HG03064 (cell line): ENCODE measurements around the gene PLCB2.
A peak's percentile ranks its signal among the peaks of the same experiment; 100 is the strongest.

ENCODE experiments used
- ATAC-seq: cut with Tn5 transposase; IDR thresholded peaks from one replicate; pipeline ENCODE4 v1.9.1; 2021; ENCODE audit warnings: low read depth; ENCODE audit not compliant: unreplicated experiment

PLCB2 gene

DNA sequence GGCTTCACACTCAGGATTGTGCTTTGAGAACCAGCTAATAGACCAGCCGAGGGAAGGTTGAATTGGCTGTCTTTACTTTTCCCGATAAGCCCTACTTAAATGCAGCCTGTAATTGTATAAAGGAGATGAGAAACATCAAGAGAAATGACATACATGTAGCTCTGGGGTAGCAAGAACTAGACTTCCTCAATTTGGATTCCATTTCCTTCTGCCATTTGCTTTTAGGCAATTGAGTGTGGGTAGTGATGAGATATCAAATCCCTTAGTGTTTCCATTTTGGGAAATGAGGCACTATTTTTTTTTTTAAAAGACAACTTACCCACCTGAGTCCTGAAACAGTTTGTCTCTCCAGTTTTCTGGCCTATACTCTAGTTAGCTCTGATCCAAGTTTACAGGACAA is 18.0 kb upstream of the PLCB2 start:
- ATAC-seq, result no peak

DNA sequence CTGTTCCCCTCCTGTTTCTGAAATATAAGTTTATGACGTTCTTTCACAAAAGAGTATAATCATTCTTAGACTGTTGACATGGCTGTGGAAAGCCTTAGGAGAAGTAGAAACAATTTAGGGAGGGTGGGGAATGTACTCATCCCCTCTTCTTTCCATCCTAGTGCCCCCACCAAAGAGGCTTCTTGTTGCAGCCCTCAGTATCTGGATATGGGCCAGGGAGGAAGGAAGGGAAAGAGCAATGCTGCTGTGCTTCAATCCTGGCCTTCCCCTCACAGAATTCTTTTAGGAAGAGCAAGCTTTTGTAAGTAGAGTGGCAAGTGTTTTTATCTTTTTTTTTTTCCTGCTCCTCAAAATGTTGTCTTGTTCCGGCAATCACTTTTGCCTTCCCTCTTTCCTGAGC is 17.5 kb upstream of the PLCB2 start:
- no peak for ATAC-seq

DNA sequence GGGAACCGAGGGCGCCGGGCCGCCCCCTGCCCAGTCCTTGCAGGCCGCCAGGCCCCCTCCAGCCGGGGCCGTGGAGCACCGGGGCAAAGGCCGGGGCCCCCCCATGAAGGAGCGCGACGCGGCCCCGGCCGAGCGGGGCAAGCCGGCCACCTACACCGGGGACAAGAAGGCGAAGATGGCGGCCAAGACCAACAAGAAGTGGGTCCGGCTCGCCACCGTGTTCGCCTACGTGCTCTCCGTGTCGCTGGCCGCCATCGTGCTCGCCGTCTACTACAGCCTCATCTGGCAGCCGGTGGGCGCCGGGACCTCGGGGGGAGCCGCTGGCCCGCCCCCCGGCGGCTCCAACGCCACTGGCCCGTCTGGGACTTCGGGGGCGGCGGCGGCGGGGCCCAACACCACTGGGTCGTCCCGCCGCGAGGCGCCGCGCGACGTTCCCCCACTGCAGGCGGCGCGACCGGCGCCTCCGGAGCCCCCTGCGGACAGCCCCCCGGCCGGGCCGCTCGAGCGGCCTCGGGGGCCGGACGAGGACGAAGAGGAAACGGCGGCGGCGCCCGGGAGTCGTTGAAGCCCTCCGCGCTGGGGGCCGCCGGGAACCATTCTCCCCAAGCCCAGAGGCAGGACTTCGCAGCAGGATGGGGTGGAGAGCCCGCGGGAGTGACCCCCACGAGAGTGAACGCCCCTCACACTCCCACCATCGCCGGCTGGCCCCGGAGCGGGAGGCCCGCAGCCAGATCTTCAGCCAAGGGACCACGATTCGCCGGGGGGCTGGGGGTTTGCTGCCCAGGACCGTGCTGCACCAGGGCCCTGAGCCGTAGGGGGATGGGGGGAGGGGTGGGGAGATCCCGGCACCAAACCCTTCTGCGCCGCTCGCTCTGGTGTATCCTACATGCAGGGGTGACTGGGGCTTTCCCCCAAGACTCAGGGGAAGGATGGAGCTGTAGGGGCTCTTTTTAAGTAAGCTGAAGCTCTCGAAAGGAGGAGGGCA is 16.5 kb upstream of the PLCB2 start:
- ATAC-seq, result peak; percentile 8

DNA sequence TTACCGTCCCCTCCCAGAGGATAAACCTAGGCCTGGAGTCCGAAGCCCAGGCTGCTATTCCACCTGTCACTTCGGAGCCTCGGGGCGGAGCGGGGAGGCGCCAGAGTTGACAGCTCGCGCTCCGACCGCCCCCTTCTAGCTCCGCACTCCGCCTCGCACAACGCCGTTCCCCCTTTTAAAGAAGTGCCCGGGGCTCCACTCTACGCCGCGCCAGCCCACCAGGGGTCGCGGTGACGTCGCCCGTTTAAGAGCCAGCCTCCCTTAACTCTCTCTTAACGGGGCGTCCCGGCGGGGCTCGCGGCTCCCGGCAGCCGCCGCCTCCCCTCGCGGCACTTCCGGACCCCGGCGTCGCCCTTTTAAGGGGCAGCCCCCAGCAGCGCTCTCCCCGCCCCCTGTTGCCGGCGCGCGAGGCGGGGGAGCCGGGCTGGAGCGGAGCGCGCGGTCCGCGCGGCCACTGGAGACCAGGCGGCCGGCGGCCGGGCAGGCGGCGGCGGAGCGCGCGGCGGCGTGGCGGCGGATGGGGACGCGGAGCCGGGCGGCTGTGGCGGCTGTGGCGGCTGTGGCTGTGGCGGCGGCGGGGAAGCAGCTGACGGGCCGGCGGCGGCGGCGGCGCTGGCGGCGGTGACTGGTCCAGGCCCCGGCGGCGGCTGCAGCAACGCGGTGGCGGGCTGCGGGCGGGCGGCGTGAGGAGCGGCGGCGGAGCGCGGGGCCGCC is 15.7 kb upstream of the PLCB2 start, which contains the start of gene INAFM2:
Gene INAFM2 (plus strand): TSS at position 454 of the 714 bp plus-strand sequence. CDS start 364 bp downstream, outside the sequence.
- peak; percentile 84 for ATAC-seq

DNA sequence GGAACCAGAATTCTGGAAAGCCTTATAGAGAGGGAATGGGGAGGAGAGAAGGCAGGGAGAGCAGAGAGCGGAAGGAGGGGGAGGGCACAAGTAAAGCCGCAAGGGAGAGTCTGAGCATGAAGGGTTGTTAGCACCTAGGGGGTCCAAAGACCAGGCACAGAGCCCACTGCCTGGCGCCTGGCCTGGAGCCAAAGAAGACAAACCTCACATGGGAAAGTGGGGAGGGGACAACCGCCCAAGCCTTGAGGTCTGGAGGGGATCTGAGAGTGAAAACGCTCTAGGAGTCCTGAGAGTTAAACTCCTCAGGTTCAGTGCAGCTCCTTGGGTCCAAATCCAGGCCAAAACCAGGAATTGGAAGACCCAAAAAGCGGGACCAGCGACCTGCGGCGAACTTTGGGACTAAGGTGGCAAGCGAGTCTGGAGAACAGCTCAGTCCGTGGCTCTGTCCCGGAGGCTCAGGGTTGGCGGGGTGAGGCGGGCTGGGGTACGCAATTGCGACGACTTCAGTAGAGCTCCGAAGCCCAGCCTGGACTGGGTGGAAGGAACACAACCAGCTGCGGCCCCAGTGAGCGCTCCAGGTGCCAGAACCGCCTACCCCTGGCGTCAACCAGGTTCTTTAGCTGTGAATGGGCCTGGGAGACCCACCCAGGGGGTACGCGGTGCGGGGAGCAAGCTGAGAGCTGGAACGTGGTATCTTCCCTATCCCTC is 14.9 kb upstream of the PLCB2 start:
- no peak for ATAC-seq

DNA sequence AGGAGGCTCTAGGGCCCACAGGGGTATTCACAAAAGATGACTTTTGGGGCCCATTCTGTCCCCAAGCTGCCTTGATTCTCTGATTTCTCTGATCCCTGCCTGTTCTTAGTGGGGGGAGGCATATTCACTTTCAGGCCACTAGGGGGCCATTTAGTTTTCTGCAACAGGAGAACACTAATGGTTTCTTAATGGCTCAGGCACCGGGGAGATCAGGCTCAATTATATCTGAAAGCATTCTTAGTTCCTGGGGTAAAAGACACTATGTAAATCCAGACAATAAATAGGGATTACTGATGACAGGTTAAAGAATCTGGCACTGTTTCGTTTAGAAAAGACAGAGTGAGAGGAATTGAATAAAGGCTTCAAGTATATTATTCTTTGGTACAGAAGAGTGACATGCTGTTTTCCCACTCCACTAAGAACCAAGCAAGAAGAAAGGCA is 13.2 kb upstream of the PLCB2 start:
- no peak for ATAC-seq

DNA sequence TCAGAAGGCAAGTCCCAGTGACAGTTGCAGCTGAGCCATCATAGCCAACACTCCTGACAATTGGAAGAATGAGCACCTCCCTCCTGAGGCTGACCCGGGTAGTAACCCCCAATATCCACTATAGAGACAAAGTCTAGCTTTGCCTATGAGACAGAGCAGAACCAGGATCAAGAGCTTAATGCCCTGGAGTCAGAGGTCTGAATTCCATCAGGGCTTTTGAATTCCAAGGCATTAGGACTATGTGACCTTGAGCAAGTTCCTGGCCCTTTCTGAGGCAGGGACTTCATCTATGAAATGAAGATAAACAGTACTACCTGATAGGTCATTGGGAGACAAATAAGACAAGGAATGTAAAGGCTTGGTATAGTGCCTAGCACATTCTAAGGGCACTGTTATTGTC is 12.7 kb upstream of the PLCB2 start:
- ATAC-seq, result no peak

DNA sequence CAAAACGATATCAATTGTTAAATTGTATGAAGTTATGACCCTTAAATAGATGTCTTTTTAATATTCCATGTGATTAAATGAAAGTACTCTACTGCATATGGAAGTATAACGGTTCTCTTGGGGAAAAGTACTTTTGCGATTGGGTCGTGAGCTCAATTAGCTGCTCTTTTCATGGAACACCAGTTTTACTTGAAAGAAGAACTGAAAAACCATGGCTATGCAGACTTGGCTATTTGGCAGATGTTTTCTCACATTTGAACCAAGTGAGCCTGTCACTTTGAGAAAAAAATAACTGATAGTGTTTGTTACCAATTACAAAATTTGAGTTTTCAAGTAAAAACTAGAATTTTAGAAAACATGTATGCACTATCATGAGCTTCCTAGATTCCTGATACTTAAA is 9.8 kb upstream of the PLCB2 start:
- no peak for ATAC-seq

DNA sequence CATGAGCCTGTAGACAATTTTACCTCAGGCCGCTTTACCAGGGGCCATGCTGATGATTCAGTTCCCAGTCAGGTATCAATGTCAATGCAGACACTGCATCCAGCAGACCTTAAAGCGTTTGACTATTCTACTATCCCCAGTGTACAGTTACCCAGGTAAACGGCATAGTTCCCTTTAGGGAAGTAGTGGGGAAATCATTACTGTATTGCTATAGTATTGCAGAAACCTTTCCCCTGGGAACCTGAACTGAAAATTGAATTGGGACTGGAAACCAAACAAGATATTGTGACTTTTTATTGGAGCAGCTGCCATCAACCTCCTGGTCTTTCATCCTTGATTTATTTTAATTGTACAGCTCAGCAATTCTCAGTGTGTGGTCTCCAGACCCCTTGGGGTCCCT is 9.2 kb upstream of the PLCB2 start:
- ATAC-seq, result no peak

DNA sequence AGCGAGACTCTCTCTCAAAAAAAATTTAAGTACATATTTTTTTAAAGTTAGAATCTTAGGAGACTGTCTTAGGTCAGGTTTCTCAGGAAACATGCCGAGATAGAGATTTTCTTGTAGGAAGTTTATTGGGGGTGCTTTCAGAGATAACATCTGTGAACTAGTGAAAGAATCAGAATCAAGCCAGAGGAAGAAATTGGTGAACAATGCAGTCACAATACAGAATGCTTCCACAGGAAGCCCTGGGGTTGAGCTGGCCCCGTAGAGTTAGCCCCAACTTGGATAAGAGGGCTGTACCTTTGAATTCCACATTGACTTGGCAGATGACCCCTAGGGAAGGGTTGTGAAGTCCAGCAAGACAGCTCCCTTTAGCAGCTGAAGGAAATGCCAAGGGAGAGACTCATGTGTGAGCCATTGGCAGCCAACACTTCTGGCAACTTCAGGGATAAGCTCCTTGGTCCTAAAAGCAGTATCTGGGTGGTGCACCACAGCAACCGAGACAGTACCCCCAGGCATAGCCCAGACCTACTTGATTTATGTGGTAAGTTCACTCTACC is 7.1 kb upstream of the PLCB2 start:
- ATAC-seq, result no peak

DNA sequence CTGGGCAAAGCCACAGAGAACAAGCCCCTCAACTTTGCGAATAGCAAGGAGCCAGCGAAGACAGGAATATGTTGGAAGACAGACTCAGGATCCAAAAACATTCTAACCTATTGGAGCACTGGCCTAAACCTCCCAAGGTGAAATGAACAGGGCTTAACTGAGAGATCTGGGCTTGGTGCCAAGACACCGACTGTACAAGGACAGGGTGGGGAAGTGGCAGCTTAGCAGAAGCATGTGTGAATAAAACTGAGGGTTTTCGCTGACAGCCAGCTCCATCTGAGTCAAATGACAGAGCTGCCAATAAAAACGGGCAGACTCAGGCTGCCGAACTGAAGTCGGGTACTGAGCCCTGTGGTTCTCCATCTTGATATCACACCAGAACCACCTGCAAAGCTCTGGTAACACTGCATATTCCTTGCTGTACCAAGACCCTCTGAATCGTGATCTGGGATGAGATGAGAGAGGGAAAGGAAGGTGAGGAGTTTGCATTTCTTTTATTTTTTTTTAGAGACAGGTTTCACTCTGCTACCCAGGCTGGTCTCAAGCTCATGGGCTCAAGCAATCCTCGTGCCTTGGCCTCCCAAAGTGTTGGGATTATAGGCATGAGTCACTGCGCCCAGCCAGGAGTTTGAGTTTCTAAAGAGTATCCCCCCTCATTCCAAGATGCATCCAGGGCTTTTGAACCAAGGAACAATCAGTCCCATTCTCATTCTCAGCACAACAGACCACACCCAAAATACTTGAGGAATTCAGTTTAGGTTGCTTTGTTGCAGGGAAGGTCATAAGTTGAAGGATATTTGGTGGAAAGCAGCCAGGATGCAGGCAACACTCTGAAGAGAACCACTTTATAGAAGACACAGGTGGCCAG is 6.0 kb upstream of the PLCB2 start:
- no peak for ATAC-seq

DNA sequence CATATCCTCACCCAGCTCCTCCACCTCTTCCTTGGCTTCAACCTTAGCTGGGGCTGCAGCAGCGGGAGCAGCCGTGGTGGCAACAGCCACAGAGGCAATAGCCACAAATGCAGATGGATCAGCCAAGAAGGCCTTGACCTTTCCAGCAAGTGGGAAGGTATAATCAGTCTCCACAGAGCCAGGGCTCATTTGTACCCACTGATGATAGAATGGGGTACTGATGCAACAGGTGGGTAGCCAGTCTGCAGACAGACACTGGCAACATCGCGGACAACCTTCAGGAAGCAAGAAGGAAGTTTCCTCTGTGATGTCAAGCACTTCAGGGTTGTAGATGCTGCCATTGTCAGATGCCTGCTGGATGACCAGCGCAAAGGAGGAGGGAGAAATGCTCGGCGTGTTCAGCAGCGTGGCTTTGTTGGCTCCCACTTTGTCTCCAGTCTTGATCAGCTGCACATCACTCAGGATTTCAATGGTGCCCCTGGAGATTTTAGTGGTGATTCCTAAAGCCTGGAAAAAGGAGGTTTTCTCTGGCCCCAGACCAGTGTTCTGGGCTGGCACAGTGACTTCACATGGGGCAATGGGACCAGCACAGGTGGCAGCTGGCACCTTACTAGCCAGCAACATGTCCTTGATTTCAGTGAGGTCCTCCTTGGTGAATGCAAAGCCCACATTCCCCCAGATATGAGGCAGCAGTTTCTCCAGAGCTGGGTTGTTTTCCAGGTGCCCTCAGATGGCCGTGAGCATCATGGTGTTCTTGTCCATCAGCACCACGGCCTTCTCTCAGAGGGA is 4.8 kb upstream of the PLCB2 start:
- no peak for ATAC-seq

DNA sequence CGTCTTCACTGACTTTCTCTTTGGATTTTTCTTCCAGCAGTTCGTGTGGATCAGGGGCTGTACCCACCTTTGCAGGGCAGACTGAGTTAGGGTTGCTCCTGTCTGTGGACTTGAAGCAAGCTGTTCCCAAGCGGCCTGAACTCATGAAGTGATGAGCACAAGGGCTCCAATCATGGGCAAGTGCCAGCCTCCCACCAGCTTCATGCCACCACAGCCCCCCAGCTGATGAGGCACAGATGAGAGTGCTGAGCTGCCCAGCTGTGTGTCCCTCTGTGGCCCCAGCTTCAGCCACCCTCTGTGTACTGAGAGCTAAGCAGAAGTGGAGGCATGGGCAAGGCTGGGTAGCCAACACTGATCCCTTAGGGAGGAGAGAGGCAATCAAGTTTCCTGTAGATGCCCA is 3.3 kb upstream of the PLCB2 start:
- no peak for ATAC-seq

DNA sequence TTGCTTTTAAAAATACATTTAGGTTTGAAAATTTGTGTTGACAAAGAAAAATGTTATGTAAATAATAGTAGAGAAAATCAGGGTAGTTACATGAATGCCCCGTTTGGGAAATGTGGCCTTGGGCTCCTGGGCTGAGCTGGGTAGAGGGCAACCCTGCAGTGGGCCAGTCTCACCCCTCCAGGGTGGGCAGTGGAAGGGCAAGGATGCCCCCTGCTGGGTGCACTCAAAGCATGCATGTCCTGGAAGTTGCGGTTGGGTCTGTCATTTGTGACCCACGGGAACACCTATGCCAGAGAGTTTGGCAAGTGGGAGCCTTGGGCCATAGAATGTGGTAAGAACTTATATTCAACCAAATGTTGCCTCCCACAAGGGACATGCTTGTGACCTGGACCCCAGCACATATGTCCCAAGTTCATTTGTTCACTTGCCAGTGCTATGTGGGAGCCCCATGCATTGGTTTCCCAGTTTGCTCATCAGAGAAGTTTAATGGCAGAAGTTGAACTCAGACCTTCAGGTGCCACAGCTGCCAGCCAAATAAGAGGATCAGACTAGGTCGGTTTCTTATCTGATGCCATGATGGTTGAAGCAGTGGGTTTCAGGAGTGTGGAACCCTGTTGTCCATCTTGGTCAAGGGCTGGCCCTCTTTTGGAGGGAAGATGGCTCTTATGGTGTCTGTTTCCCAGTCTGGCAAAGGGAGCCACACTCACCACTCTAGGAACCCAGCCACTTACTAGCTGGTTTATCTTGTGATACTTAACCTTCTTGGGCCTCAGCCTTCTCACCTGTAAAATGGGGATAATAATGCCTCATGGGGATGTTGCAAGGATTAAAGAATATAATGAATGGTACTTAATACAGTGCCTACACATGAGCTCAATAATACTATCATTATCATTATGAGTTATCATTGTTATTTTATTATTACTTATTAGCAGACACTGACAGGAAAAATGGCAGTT is 2.5 kb upstream of the PLCB2 start:
- ATAC-seq, result no peak

DNA sequence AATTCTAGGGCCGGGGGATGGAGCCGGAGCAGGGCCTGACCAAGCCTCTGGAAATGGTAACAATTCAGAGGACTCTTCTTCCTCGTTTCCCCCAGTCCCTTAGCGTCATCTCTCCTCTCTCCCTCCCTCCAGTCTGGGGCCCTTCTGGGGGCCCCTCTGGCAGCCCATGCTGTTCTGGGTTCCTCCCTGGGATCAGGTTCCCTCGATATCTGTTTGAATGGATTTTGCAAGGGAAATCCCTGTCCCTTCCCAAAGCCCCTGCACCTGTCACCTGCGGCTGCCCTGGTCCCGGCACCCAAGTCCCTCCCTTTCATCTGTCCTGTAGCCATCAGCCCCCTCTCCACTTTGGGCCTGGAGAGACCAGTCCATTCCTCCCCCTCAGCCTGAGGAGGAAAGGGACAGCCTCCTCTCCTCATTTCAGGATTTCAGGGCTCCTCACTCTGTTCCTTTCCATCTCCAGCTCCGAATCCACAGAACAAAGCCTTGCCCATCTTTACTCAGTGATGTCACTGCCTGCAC is 1.7 kb upstream of the PLCB2 start:
- no peak for ATAC-seq

DNA sequence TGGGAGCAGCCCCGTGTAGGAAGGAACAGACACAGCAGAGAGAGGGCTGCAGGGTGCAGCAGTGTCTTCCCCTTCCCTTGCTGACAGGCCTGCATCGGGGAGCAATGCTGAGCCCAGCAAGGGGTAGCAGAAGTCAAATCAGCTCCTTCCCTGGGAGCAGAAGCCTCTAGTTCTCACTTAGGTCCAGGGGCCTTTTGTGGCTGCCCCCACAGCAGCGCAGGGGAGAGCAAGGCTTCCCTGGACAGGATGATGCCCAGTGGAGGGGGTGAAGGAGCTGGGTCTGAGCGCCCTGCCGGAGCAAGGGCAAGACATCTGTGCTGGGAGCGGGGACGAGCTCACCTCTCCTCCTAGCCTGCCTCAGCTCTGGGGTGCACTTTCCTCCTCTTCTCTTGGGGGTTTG is 827 bp downstream of the PLCB2 start:
- no peak for ATAC-seq

DNA sequence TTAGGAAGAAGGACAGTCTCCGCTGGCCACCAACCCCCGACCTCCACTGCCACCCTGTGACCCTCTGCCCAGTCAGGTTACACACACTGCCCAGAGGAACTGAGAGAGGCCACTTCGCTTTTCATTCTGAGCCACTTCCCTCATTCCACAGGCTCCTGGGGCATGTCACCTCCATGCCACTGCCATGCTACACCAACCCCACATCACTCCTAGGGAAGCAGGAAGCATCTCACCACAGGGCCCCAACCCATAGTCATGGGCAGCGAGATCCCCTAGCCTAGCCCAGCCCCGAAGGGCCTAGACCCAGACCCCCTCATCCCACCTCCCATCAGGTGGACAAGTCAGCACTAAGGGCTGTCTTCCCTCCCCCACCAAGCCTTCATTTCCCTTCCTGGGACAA is 1.4 kb downstream of the PLCB2 start:
- no peak for ATAC-seq

DNA sequence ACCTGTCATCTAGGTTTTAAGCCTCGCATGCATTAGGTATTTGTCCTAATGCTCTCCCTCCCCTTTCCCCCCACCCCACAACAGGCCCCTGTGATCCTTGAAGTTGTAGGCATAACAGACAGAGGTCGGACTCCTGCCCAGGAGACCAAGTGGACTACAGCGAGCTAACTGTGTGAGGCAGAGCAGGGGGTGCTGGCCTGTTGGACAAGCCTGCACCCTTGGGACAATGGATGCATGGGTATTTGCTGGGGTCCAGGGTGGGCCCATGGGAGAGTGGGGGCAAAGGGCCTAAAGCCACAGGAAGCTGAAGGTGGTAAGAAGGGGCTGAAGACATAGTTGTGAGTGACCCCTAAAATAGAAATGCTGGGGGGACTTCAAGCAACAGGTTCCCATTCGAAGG is 2.5 kb downstream of the PLCB2 start:
- ATAC-seq, result no peak
